PC-3 (cell line): ENCODE data around the gene FRMD5. TPM values are rescaled to one million over a fixed set of nuclear protein-coding genes. Genes with fewer than 3 reads are reported as not detected.
A peak's percentile ranks its signal among the peaks of the same experiment; 100 is the strongest.

Experiments
- ATAC-seq: fragments of 200-7000 bp; cut with Tn5 transposase; 2 replicates; pipeline ENCODE4 v1.9.1; 2020; ENCODE audit warnings: mild to moderate bottlenecking, moderate library complexity
- BruUV-seq: library from RNA; stranded (reverse); fragments of 400-500 nt; replicated peaks from 2 replicates; lab custom pipeline; 2021; lab: Mats Ljungman, UMichigan
- CTCF ChIA-PET: fragments of 300-600 bp; sonication (Branson Sonifier 250); formaldehyde crosslinking; loops from one replicate; lab custom pipeline; 2022; ENCODE audit warnings: antibody characterized with exemption; lab: Charles Lee
- POLR2A ChIA-PET: fragments of 300-600 bp; sonication (Branson Sonifier 250); formaldehyde crosslinking; loops from one replicate; lab custom pipeline; 2022; ENCODE audit warnings: antibody characterized with exemption; ENCODE audit not compliant: unreplicated experiment; lab: Charles Lee
- DNase-seq: peaks from one replicate; pipeline ENCODE4 v3.0.0-alpha.2; 2015
- H2AFZ ChIP-seq: fragments of 300-600 bp; sonication (generic); 2 replicates; pipeline ENCODE4 v1.6.0; 2016; ENCODE audit warnings: antibody characterized with exemption, low read length
- H3F3A ChIP-seq: fragments of 300-600 bp; sonication (generic); one replicate; pipeline ENCODE4 v1.6.0; 2017; ENCODE audit warnings: antibody characterized with exemption, low read length, control low read depth, mild to moderate bottlenecking; ENCODE audit not compliant: unreplicated experiment
- H3K27ac ChIP-seq: fragments of 300-600 bp; sonication (generic); 2 replicates; pipeline ENCODE4 v1.5.1; 2016; ENCODE audit warnings: mild to moderate bottlenecking, low read length
- H3K27me3 ChIP-seq: fragments of 300-600 bp; sonication (generic); 2 replicates; pipeline ENCODE4 v1.6.1; 2016; ENCODE audit warnings: low read length, mixed read lengths
- H3K36me3 ChIP-seq: fragments of 300-600 bp; sonication (generic); 2 replicates; pipeline ENCODE4 v1.6.1; 2016; ENCODE audit warnings: low read depth, mixed run types, low read length, mixed read lengths
- H3K4me1 ChIP-seq: fragments of 300-600 bp; sonication (generic); 2 replicates; pipeline ENCODE4 v1.5.1; 2016; ENCODE audit warnings: low read length; ENCODE audit not compliant: insufficient read depth
- H3K4me2 ChIP-seq: fragments of 300-600 bp; sonication (generic); 2 replicates; pipeline ENCODE4 v1.6.0; 2016; ENCODE audit warnings: low read length
- H3K4me3 ChIP-seq: fragments of 300-600 bp; sonication (generic); 2 replicates; pipeline ENCODE4 v1.5.1; 2016; ENCODE audit warnings: mild to moderate bottlenecking, low read length, mixed read lengths
- H3K79me2 ChIP-seq: fragments of 300-600 bp; sonication (generic); 2 replicates; pipeline ENCODE4 v1.6.1; 2017; ENCODE audit warnings: low read length, mixed read lengths
- H3K9ac ChIP-seq: fragments of 300-600 bp; sonication (generic); 2 replicates; pipeline ENCODE4 v1.6.0; 2016; ENCODE audit warnings: mild to moderate bottlenecking, low read length
- H3K9me2 ChIP-seq: fragments of 300-600 bp; sonication (generic); replicated peaks from 2 replicates; pipeline ENCODE4 v1.6.1; 2016; ENCODE audit warnings: mixed run types, low read length, mixed read lengths
- H3K9me3 ChIP-seq: fragments of 300-600 bp; sonication (generic); 2 replicates; pipeline ENCODE4 v1.6.1; 2016; ENCODE audit warnings: low read length, mixed read lengths
- H4K20me1 ChIP-seq: fragments of 300-600 bp; sonication (generic); 2 replicates; pipeline ENCODE4 v1.6.1; 2016; ENCODE audit warnings: low read length, mixed read lengths
- CTCF ChIP-seq: fragments of 300-600 bp; sonication (generic); conservative IDR thresholded peaks from 2 replicates; pipeline ENCODE4 v1.5.1; 2017; ENCODE audit warnings: antibody characterized with exemption, low read depth, mild to moderate bottlenecking, low read length
- EZH2 ChIP-seq: fragments of 300-600 bp; sonication (generic); IDR thresholded peaks from one replicate; pipeline ENCODE4 v1.6.1; 2017; ENCODE audit warnings: antibody characterized with exemption, mild to moderate bottlenecking, low read length; ENCODE audit not compliant: unreplicated experiment
- EZH2phosphoT487 ChIP-seq: fragments of 300-600 bp; sonication (generic); IDR thresholded peaks from 2 replicates; pipeline ENCODE4 v1.6.1; 2018; ENCODE audit warnings: mild to moderate bottlenecking, antibody characterized with exemption, low read length, borderline replicate concordance
- intact Hi-C: fragments of 100-400 bp; cut with micrococcal nuclease; formaldehyde crosslinking; loops from 2 replicates; pipeline ENCODE4 v1.9.0; 2023
- total RNA-seq: library from RNA; depleted of rRNA; stranded (reverse); fragments of >200 nt; gene quantifications from 2 replicates; pipeline ENCODE4 v1.2.3, GENCODE V29; 2014

Gene FRMD5
- total RNA-seq, 1 experiment from 2014 or later: 8.7 TPM

GRCh38 chr15:43881944-43882343 lies 313.1 kb downstream of the FRMD5 start:
- no TSS peak for BruUV-seq
- Histone ChIP-seq H3K27ac (no peak overlapping the region), H3K4me3 (no peak overlapping the region), H3K9me2 (no peaks in the 10 kb centered on the region), H3K9ac (no peak overlapping the region), H3K9me3 (no peaks in the 10 kb centered on the region), H3F3A (no peaks in the 10 kb centered on the region), H3K27me3 (no peaks in the 10 kb centered on the region), H3K4me1 (no peaks in the 10 kb centered on the region), H4K20me1 (no peaks in the 10 kb centered on the region), H3K79me2 (no peaks in the 10 kb centered on the region), H3K36me3 (peaks cover 8% of the 10 kb centered on the region; the same call in 1 of the 2 replicates), H2AFZ (no peak overlapping the region), H3K4me2 (no peak overlapping the region)
- TF ChIP-seq EZH2 (no peak), CTCF (peak; percentile 83), EZH2phosphoT487 (no peak)
- ChIA-PET POLR2A (no interaction called here), CTCF (interaction anchor here (0.6 kb wide), 1 partner anchor 403 kb away, joined by 4 read pairs; no protein-coding TSS in a partner anchor)
- peak; percentile 20 for DNase-seq
- ATAC-seq: 0 out of 2 replicates have a peak, but pooled peaks have one; percentile 43
- intact Hi-C loops: no loop called here

- no peaks in the 10 kb centered on the region for H3K9me3 ChIP-seq
- H3K9ac ChIP-seq: no peak overlapping the region
- TF ChIP-seq CTCF (no peak), EZH2phosphoT487 (no peak), EZH2 (no peak)
- no peak overlapping the region for H3K4me2 ChIP-seq
- H3K9me2 ChIP-seq: no peaks in the 10 kb centered on the region
- H2AFZ ChIP-seq: no peak overlapping the region
- H3K4me1 ChIP-seq: no peaks in the 10 kb centered on the region
- H3K27me3 ChIP-seq: no peaks in the 10 kb centered on the region
- no peaks in the 10 kb centered on the region for H3K79me2 ChIP-seq
- CTCF ChIA-PET: no interaction called here
- intact Hi-C loops: no loop called here
- no peak for DNase-seq
- no peak overlapping the region for H3K27ac ChIP-seq
- H4K20me1 ChIP-seq: no peaks in the 10 kb centered on the region
- H3F3A ChIP-seq: no peaks in the 10 kb centered on the region
- no TSS peak for BruUV-seq
- POLR2A ChIA-PET: no interaction called here
- no peak for ATAC-seq
- H3K4me3 ChIP-seq: no peak overlapping the region
- H3K36me3 ChIP-seq: peaks cover 8% of the 10 kb centered on the region; the same call in 1 of the 2 replicates
Measured at GRCh38 chr15:43881245-43881644, 313.8 kb downstream of the FRMD5 start.

- ChIA-PET CTCF (no interaction called here), POLR2A (no interaction called here)
- Histone ChIP-seq H3K4me1 (no peaks in the 10 kb centered on the region), H3K27me3 (no peaks in the 10 kb centered on the region), H3K36me3 (peaks cover 8% of the 10 kb centered on the region; the same call in 1 of the 2 replicates), H2AFZ (no peak overlapping the region), H3K9ac (no peak overlapping the region), H3F3A (no peaks in the 10 kb centered on the region), H3K4me3 (no peak overlapping the region), H3K27ac (no peak overlapping the region), H3K79me2 (no peaks in the 10 kb centered on the region), H3K9me2 (no peaks in the 10 kb centered on the region), H4K20me1 (no peaks in the 10 kb centered on the region), H3K9me3 (no peaks in the 10 kb centered on the region), H3K4me2 (no peak overlapping the region)
- ATAC-seq: no peak; the same call in 1 of the 2 replicates
- intact Hi-C loops: no loop called here
- TF ChIP-seq CTCF: no peak
- no peak for TF ChIP-seq EZH2
- TF ChIP-seq EZH2phosphoT487: no peak
- BruUV-seq: no TSS peak
- no peak for DNase-seq
Measured at GRCh38 chr15:43880406-43881194, 314.5 kb downstream of the FRMD5 start.
